GM20000 (cell line): Measurements from ENCODE around the gene VKORC1.
"Not testable (repeated sequence)": the region's sequence is repeated elsewhere in the genome, so short reads cannot be mapped to it uniquely, and the experiment has no call there.

Source experiments
- DNase-seq: peaks from one replicate; pipeline ENCODE4 v3.0.0; 2012; ENCODE audit warnings: low spot score
- TF ChIP-seq, protein P1 (sequence below): IDR thresholded peaks from 2 replicates; pipeline ENCODE4 v1.5.1; 2012; ENCODE audit warnings: mild to moderate bottlenecking, control low read depth; ENCODE audit errors: extremely low read depth, missing control alignments

The VKORC1 gene

DNA sequence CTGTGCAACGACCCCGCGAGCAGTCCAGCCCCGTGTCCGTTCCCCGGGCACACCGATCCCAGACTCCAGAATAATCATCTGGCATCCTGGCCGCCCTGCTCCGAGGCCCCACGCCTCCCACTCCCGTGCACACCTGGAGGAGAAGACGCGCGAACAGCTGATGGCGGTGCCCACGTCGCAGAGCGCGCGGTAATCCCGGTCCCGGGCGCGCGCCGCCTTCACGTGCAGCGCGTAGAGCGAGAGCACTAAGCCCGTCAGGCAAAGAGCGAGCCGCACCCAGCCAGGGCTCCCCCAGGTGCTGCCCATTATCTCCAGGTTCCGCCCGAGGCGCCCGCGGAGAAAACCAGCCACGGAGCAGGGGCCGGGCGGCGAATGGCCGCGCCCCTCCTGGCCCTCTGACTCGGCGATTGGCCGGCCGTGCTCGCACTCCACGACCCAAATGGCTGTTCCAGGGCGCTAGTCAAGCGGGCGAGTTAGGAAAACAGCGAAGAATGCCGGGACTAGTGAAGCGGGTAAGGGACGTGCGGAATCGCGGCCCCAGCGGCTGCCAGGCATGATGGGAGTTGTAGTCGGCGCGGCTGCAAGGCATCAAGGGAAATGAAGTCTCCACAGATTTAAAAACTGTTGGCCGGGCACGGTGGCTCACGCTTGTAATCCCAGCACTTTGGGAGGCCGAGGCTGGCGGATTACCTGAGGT is at the start of gene VKORC1:
VKORC1 (minus strand) TSS at position 374 of the 697 bp plus-strand sequence; CDS start at position 306, 68 bp downstream.
- TF ChIP-seq, protein P1, sequence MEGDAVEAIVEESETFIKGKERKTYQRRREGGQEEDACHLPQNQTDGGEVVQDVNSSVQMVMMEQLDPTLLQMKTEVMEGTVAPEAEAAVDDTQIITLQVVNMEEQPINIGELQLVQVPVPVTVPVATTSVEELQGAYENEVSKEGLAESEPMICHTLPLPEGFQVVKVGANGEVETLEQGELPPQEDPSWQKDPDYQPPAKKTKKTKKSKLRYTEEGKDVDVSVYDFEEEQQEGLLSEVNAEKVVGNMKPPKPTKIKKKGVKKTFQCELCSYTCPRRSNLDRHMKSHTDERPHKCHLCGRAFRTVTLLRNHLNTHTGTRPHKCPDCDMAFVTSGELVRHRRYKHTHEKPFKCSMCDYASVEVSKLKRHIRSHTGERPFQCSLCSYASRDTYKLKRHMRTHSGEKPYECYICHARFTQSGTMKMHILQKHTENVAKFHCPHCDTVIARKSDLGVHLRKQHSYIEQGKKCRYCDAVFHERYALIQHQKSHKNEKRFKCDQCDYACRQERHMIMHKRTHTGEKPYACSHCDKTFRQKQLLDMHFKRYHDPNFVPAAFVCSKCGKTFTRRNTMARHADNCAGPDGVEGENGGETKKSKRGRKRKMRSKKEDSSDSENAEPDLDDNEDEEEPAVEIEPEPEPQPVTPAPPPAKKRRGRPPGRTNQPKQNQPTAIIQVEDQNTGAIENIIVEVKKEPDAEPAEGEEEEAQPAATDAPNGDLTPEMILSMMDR: no peak
- peak; percentile 92 for DNase-seq

GRCh38 chr16:31143694-31144148 is 49.1 kb upstream of the VKORC1 start:
- peak; percentile 21 for DNase-seq
- TF ChIP-seq, protein P1: no peak

DNA sequence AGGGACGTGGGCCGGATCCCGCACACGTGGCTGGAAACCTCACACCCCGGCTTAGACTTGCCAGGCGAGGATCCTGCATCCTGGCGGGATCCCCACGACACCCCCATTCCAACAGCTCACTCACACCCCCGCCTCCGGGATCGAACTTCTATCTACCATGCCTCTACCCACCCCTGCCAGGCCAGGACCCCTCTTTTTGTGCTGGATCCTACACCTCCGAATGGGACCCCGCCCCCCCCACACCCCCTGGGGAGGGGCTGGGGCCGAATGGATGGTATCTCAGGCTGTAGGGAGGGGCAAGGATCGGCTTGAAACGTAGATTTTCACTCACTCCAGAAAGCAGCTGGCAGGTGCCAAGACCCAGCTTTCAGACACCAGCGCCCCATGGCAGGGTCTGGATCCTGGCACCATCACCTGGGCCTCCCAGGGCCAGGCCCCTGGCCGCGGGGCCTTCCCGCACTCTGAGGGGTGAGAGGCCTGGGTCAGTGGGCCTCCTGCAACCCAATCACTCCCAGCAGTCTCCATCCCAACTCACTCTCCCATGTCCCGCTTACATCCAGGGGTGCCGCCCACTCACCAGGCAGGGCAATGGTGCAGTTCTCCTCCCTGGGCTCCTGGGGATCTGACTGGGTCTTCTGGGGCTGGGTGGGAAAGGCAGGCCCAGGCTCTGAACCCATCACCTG is 48.6 kb upstream of the VKORC1 start:
- no peak for DNase-seq
- TF ChIP-seq, protein P1: no peak

DNA sequence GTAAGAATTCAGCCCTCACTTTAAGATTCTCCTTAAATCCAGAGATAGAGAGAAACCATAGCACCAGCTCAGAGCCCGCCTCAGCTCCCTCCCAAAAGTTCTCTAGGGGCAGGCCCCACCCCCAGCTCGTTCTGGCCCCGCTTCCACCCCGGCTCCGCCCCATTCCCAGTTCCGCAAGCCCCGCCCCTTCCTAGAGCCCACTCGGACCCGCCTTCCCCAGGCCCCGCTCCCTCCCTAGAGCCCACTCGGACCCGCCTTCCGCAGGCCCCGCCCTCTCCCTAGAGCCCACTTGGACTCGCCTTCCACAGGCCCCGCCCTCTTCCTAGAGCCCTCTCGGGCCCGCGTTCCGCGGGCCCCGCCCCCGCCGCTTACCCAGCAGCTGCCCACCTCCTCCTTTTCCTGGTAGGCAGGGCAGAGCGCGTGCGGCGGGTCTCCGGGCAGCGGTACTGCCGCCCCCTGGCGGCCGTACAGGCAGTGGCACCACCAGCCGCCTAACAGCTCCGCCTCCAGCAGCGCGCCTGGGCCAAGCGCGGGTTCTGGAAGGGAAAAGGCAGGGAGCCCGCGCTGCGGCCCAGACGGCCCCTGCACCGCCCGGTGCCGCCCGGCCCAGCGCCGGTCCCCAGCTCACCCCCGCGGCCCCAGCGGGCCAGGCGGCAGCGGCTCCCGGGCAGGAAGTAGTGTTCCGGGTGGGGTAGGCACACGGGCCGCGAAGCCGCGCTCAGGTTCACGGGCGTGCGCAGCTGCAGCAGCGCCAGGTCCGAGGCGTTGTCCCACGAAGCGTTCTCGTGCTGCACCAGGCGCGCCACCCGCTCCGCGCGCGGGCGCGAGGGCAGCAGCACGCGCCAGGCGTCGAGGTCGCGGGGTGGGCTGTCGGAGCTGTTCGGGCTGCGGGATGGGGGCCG is 47.8 kb upstream of the VKORC1 start:
- TF ChIP-seq, protein P1: peak; percentile 97
- peak; percentile 100 for DNase-seq

DNA sequence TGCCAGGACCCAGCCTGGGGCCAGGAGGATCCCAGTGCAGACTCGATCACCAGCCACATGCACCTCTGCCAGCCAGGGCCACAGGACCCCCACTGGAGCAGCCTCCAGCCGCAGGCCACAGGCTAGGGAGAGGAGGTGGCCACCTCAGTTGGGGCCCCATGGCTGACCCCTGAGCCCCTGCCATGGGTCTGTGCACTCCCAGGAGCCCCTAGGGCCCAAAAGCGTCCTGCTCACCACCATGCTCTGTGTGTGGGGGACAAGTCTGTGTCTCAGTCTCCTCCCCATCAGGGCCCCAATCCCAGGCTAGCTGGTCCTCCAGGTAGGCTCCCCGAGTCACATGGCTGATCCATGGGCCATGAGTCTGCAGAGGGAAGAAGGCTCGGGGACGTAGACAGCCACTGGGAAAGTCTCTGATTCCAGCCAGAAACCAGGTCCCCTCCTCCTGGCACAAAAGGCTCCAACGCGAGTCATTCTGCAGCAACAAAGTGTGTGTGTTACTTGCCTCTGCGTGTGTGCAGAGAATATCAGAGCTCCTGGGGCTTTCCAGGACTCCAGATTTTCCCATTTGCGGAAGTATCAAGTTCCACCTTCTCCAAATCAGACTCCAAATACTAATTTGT is 47.0 kb upstream of the VKORC1 start:
- TF ChIP-seq, protein P1: no peak
- DNase-seq: no peak

- DNase-seq: not testable (repeated sequence)
These were observed 46.5 kb upstream of the VKORC1 start for GRCh38 chr16:31141071-31141469.
